Measurements from ENCODE around the gene FAM151A. TPM values are rescaled to one million over a fixed set of nuclear protein-coding genes. Genes with fewer than 3 reads are reported as not detected.
A peak's percentile ranks its signal among the peaks of the same experiment; 100 is the strongest.

Gene FAM151A
- total and polyA plus RNA-seq, 12 donors: 0.39 to 2.9 (median 0.94) TPM; not detected in 1

DNA sequence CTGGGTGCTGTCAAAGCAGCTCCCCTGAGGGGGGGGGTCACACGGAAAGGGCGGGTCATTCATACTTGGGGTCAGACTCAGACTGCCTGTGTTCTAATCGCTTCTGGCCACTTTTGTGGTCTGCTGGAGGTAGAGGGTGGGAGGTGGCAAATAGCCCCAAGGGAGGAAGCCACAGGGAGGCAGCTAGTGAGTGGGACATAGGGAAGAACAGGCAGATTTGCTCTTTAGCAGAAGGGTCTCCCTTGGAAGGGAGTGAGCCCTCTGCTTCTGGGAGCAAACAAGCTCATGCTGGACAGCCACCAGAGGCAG, 50.8 kb downstream of the FAM151A start:
- Histone ChIP-seq H3K36me3 (no peaks in the 10 kb centered on the region), H3K27ac (peak overlapping the region in 9 of 10 donors; percentile 36 to 93 (median 73)), H3K4me1 (peaks cover 15 to 85% (median 58%) of the 10 kb centered on the region in 9 donors), H3K9me3 (no peaks in the 10 kb centered on the region), H3K4me3 (no peak overlapping the region), H3K27me3 (no peaks in the 10 kb centered on the region)
- DNase-seq (no peak), ATAC-seq (no peak)
- intact Hi-C loops (cut with DNase I): no loop called here
- 62 to 63% methylated on average over 3 of the region's 3 CpGs for WGBS, 2 donors
- TF ChIP-seq, protein P1, sequence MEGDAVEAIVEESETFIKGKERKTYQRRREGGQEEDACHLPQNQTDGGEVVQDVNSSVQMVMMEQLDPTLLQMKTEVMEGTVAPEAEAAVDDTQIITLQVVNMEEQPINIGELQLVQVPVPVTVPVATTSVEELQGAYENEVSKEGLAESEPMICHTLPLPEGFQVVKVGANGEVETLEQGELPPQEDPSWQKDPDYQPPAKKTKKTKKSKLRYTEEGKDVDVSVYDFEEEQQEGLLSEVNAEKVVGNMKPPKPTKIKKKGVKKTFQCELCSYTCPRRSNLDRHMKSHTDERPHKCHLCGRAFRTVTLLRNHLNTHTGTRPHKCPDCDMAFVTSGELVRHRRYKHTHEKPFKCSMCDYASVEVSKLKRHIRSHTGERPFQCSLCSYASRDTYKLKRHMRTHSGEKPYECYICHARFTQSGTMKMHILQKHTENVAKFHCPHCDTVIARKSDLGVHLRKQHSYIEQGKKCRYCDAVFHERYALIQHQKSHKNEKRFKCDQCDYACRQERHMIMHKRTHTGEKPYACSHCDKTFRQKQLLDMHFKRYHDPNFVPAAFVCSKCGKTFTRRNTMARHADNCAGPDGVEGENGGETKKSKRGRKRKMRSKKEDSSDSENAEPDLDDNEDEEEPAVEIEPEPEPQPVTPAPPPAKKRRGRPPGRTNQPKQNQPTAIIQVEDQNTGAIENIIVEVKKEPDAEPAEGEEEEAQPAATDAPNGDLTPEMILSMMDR (IDR thresholded peaks at IDR 0.05): peak in 1 of 9 donors; percentile 27

DNA sequence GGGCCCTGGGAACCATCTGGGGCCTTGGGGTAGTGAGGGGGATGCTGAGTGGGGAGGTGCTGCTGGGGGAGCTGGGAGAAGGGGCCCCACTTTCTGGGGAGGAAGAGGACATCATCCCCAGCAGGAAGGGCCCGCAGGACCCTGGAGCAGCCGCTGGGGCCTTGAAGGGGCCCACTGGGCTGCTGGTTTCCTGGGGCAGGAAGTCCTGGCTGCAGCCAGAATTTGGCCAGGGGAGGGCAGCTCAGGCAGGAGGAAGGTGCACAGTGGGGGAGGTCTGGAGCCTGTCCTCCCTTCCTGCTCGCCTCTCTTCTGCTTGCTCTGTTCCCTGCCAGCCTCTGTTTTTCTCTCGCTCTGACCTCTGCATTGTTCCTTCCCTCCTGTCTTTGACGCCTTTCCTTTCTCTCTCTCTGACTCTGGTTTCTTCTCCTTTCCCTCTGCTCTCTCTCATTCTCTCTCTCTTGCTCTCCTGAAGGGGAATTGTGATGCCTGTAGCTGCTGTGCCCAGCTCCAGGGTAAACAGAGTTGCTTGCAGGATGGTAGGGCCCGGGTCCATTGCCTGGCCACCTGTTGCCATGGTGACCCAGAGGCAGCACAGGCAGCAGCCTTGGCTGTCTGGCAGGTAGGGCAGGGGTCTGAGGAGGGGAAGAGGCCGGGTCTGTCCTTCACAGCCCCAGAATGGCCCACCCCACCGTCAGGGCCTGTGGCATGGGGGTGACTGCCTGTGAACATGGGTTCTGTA, 51.4 kb downstream of the FAM151A start:
- peaks cover 15 to 79% (median 55%) of the 10 kb centered on the region in 9 donors for H3K4me1 ChIP-seq
- DNase-seq: no peak
- peak in 3 of 8 donors; percentile 18 to 31 (median 19) for ATAC-seq
- intact Hi-C loops (cut with DNase I): no loop called here
- H3K27ac ChIP-seq: peak overlapping the region in 9 of 10 donors; percentile 36 to 93 (median 75)
- TF ChIP-seq, protein P1 (IDR thresholded peaks at IDR 0.05): peak in 1 of 9 donors; percentile 6
- 38 to 44% methylated on average over 8 of the region's 8 CpGs for WGBS, 2 donors
- no peaks in the 10 kb centered on the region for H3K36me3 ChIP-seq
- H3K9me3 ChIP-seq: no peaks in the 10 kb centered on the region
- H3K4me3 ChIP-seq: no peak overlapping the region
- no peaks in the 10 kb centered on the region for H3K27me3 ChIP-seq

DNA sequence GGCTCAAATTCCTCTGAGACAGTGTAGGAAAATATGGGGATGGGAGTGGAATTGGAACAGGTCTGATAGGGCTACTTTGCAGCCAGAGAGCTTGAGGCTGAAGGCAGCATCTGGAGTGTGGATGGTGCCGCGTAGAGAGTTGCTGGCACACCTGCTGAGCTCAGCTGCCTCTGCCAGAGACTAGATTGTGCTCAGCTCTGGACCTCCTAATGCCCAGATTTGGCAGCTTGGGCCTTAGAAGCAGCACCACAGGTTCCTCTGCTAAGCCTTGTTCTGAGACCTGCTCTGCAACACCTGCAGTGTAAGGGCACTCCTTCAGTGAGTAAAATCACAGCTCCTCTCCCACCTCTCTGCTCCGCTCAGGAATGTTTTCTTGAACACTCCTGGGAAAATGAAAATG, 52.0 kb downstream of the FAM151A start:
- WGBS, 2 donors: 57 to 70% methylated on average over 3 of the region's 3 CpGs

DNA sequence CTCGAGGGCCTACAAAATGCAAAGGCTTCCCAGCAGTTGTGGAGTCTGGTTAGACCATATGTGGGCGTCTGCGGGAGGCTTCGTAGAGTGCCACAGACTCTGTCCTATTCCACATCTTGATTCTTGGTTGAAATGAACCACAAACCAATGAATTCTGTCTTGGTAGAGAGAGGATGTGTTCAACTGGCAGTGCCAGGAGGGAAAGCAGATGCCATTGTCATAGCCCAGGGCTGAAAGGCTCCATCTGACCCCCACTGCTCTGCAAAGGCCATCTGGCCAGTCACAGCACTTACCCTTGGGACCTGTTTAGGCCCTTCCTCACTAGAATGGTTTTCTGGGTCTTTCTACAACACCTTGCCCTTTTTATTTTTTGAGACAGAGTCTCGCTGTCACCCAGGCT, 53.2 kb downstream of the FAM151A start:
- DNase-seq (no peak), ATAC-seq (no peak)
- no peak overlapping the region for H3K4me3 ChIP-seq
- TF ChIP-seq, protein P1 (IDR thresholded peaks at IDR 0.05): no peak
- H3K9me3 ChIP-seq: no peaks in the 10 kb centered on the region
- peaks cover 15 to 78% (median 52%) of the 10 kb centered on the region in 9 donors for H3K4me1 ChIP-seq
- intact Hi-C loops (cut with DNase I): no loop called here
- H3K27ac ChIP-seq: peak overlapping the region in 8 of 10 donors; percentile 56 to 93 (median 78)
- no peaks in the 10 kb centered on the region for H3K27me3 ChIP-seq
- H3K36me3 ChIP-seq: no peaks in the 10 kb centered on the region
- WGBS, 2 donors: 93 to 95% methylated on average over 5 of the region's 5 CpGs

More for the DNA sequence above, 52.0 kb downstream of the FAM151A start:
- no peak for ATAC-seq
- Histone ChIP-seq H3K27ac (peak overlapping the region in 9 of 10 donors; percentile 36 to 93 (median 75)), H3K27me3 (no peaks in the 10 kb centered on the region), H3K9me3 (no peaks in the 10 kb centered on the region), H3K36me3 (no peaks in the 10 kb centered on the region), H3K4me3 (no peak overlapping the region), H3K4me1 (peaks cover 15 to 79% (median 52%) of the 10 kb centered on the region in 9 donors)
- intact Hi-C loops (cut with DNase I): no loop called here
- DNase-seq: no peak
- TF ChIP-seq, protein P1 (IDR thresholded peaks at IDR 0.05): no peak

All from heart right ventricle (tissue), 16 donors.